HTR-8/SVneo (cell line): Measurements from ENCODE around the gene MEIS3.
"Not testable (repeated sequence)": the region's sequence is repeated elsewhere in the genome, so short reads cannot be mapped to it uniquely, and the experiment has no call there.

Experiments used
- DNase-seq: peaks from one replicate; pipeline ENCODE4 v3.0.0; 2011; ENCODE audit warnings: low spot score, mixed read lengths; ENCODE audit not compliant: insufficient read length
- FAIRE-seq: peaks from 2 replicates; lab custom pipeline; 2011; peaks lifted over from hg19 to GRCh38; lab: Jason Lieb, UNC

Gene MEIS3

DNA sequence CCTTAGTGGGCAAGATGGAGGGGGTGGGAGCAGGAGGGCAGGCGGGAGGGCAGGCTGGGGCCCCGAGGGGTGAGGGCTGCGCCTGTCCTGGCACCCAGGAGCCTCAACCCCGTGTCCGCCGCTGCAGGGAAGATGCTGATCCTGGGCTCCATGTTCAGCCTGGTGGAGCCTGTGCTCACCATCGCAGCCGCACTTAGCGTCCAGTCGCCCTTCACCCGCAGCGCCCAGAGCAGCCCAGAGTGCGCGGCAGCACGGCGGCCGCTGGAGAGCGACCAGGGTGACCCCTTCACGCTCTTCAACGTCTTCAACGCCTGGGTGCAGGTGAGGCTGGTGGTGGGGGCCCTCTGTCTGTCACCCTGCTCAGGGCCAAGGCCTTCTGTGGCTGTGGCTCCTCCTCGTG is 46.7 kb downstream of the MEIS3 start:
- DNase-seq, result no peak
- no peak for FAIRE-seq

DNA sequence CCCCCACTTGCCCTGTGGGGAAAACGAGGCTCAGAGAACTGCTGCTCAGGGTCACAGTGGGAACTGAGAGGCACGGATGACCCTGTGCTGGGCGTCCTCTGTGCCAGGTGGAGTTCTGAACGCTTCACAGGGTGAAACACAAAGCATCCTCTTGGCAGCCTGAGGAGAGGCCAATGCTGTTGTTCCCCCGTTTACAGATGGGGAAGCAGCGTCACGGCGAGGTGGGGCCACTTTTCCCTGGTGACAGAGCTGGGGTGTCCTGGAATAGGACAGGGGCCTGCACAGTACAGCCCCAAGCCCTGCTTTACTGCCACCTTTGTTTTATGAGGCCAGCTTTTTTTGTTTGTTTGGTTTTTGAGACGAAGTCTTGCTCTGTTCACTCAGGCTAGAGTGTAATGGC is 48.1 kb downstream of the MEIS3 start:
- DNase-seq, result no peak
- FAIRE-seq, result no peak

- no peak for DNase-seq
Measured at GRCh38 chr19:47370045-47370611, 49.2 kb downstream of the MEIS3 start.

DNA sequence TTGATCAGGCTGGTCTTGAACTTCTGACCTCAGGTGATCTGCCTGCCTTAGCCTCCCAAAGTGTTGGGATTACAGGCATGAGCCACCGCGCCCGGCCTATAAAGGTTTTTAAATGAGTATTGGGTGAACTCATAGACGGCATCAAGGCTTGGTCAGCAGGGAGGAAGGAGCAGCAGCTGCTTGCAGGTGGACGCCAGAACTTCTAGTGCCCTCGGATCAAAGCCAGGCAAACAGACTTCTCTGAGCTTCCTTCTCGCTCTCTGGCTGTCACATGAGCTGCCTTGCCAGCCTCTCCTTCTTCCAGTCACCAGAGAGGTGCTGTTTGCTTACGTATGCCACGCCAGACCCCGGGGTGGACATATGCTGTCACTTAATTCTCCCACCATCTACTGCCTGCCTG is 53.9 kb downstream of the MEIS3 start:
- not testable (repeated sequence) for DNase-seq
- peak; percentile 33 for FAIRE-seq

More at GRCh38 chr19:47370045-47370611, 49.2 kb downstream of the MEIS3 start:
- no peak for FAIRE-seq

GRCh38 chr19:47363758-47364531 is 55.4 kb downstream of the MEIS3 start:
- DNase-seq (peak; percentile 25), FAIRE-seq (peak; percentile 85)

- DNase-seq, result no peak
- no peak for FAIRE-seq
Measured at GRCh38 chr19:47362321-47362720, 57.0 kb downstream of the MEIS3 start.

DNA sequence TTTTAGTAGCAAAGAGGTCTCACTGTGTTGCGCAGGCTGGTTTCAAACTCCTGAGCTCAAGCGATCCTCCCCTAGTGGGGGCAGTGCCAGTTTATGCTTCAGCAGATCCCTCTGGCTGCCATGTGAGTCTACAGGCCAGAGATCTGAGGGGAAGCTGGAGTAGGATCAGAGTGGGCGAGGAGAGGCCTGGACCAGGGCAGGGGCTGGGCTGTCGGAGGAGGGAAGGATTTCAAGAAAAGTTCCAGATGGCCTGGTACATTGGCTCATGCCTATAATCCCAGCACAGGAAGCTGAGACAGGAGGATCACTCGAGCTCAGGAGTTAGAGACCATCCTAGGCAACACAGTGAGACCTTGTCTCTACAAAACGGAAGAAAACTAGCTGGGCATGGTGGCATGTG is 60.4 kb downstream of the MEIS3 start:
- no peak for FAIRE-seq

GRCh38 chr19:47357788-47358680 is 61.3 kb downstream of the MEIS3 start:
- FAIRE-seq (no peak), DNase-seq (no peak)

More for the DNA sequence above, 60.4 kb downstream of the MEIS3 start:
- no peak for DNase-seq

GRCh38 chr19:47356900-47357299 is 62.4 kb downstream of the MEIS3 start:
- DNase-seq (no peak), FAIRE-seq (no peak)

GRCh38 chr19:47353307-47353712 is 66.0 kb downstream of the MEIS3 start:
- no peak for FAIRE-seq

More at GRCh38 chr19:47353307-47353712, 66.0 kb downstream of the MEIS3 start:
- no peak for DNase-seq
